Upper lobe of right lung (tissue), 1 donor: ENCODE results near the gene ROPN1B. TPM values are rescaled to one million over a fixed set of nuclear protein-coding genes. Genes with fewer than 3 reads are reported as not detected.

Experiments
- ATAC-seq: fragments of 200-7000 bp; cut with Tn5 transposase; one replicate; pipeline ENCODE4 v1.9.1; 2020; ENCODE audit warnings: mild to moderate bottlenecking, moderate library complexity
- DNase-seq: peaks from one replicate; pipeline ENCODE4 v3.0.0-alpha.2; 2020
- H3K27ac ChIP-seq: fragments of 200-600 bp; one replicate; pipeline ENCODE4 v1.8.0; 2022
- H3K27me3 ChIP-seq: fragments of 200-600 bp; one replicate; pipeline ENCODE4 v1.8.0; 2022; ENCODE audit warnings: mild to moderate bottlenecking
- H3K36me3 ChIP-seq: fragments of 200-600 bp; one replicate; pipeline ENCODE4 v1.8.0; 2022
- H3K4me1 ChIP-seq: fragments of 200-600 bp; one replicate; pipeline ENCODE4 v1.8.0; 2022
- H3K4me3 ChIP-seq: fragments of 200-600 bp; one replicate; pipeline ENCODE4 v1.8.0; 2022; ENCODE audit warnings: mild to moderate bottlenecking
- H3K9me3 ChIP-seq: fragments of 200-600 bp; one replicate; pipeline ENCODE4 v1.8.0; 2022
- intact Hi-C: fragments of 100-400 bp; cut with DNase I; formaldehyde crosslinking; loops from one replicate; pipeline ENCODE4 v1.11.0; 2022
- total RNA-seq: library from RNA; stranded (reverse); fragmentation: NEBNext Ultra II Directional; extraction: Animal tissue kit (Norgen Biotek cat#: 25700); gene quantifications from one replicate; pipeline ENCODE4 v1.2.1, GENCODE V29; 2021
- TF ChIP-seq, protein P1 (sequence below): fragments of 200-600 bp; IDR thresholded peaks from one replicate; pipeline ENCODE4 v1.8.0; 2022; ENCODE audit warnings: antibody characterized with exemption
- donor health status: DM: no; HTN: yes; CAD: no; lungs with severe emphysema.

The ROPN1B gene
- total RNA-seq, 1 donor from 2014 or later = not detected

DNA sequence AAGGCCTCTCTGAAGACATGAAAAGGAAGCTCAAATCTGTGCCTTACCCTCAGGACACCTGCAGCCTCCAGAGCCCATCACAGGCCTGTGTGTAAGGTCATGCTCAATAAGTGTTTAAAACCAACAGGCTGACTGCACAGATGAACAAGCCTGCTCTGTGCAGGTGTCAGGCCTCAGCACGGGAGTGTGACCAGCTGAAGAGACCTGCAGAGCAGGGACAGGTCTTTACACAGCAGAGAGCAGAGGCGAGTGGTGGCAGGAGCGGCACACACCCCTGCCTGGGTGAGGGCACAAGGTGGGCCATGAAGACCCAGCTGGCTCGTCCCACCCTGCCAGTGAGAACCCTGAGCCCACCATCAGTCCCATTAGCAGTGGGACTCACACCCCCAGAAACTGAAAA lies 56.9 kb downstream of the ROPN1B start:
- peak; percentile 15 for ATAC-seq
- no peaks in the 10 kb centered on the region for H3K27me3 ChIP-seq
- TF ChIP-seq, protein P1, sequence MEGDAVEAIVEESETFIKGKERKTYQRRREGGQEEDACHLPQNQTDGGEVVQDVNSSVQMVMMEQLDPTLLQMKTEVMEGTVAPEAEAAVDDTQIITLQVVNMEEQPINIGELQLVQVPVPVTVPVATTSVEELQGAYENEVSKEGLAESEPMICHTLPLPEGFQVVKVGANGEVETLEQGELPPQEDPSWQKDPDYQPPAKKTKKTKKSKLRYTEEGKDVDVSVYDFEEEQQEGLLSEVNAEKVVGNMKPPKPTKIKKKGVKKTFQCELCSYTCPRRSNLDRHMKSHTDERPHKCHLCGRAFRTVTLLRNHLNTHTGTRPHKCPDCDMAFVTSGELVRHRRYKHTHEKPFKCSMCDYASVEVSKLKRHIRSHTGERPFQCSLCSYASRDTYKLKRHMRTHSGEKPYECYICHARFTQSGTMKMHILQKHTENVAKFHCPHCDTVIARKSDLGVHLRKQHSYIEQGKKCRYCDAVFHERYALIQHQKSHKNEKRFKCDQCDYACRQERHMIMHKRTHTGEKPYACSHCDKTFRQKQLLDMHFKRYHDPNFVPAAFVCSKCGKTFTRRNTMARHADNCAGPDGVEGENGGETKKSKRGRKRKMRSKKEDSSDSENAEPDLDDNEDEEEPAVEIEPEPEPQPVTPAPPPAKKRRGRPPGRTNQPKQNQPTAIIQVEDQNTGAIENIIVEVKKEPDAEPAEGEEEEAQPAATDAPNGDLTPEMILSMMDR = no peak
- H3K27ac ChIP-seq = no peak overlapping the region
- H3K4me3 ChIP-seq = no peak overlapping the region
- H3K4me1 ChIP-seq = no peaks in the 10 kb centered on the region
- intact Hi-C loops = no loop called here
- DNase-seq = peak; percentile 52
- H3K36me3 ChIP-seq = peaks cover 4% of the 10 kb centered on the region
- peaks cover 7% of the 10 kb centered on the region for H3K9me3 ChIP-seq

DNA sequence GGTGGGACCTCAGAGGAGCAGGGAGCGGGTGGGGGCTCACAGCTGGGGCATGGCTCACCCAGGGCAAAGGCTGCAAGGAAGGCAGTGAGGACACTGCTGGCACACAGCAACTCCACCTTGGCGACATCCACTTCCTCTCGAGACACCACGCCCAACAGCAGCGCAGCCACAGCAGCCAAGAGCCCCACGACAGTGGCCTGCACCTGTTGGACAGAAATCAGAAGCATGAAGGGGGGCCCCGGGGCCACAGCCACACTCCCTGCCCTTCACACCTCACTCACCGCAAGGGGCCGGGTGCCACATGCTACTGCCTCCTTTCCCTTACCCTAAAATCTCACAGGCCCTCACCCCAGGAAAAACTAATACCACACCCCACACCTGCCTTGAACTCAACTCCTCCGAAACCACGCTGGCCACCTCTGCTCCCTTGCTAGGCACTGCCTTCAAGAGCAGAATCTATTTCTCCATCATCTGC lies 57.3 kb downstream of the ROPN1B start:
- Histone ChIP-seq H3K9me3 (peaks cover 7% of the 10 kb centered on the region), H3K4me1 (no peaks in the 10 kb centered on the region), H3K27ac (no peak overlapping the region), H3K4me3 (no peak overlapping the region), H3K27me3 (no peaks in the 10 kb centered on the region), H3K36me3 (peaks cover 4% of the 10 kb centered on the region)
- intact Hi-C loops = no loop called here
- TF ChIP-seq, protein P1 = no peak
- ATAC-seq = peak; percentile 6
- peak; percentile 52 for DNase-seq

DNA sequence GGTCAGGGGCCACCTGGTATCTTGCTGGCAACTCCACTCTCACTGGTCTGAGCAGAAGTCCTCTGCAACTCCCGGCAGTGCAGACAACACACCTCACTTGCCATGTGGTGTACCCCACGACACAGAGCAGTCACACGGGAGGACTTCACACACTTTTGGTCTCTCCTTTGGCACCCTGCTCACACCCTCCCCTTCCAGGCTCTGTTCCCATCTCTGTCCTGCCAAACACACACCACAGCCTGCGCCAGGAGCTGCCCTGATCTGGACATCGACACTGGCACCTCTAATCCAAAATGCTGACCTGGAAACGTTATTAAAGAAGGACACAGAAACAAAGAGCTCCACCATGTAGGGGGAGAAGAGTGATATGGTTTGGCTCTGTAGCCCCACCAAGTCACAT lies 57.8 kb downstream of the ROPN1B start:
- TF ChIP-seq, protein P1 = no peak
- DNase-seq (peak; percentile 44), ATAC-seq (no peak)
- H3K27ac ChIP-seq = no peak overlapping the region
- no peaks in the 10 kb centered on the region for H3K27me3 ChIP-seq
- peaks cover 7% of the 10 kb centered on the region for H3K9me3 ChIP-seq
- H3K4me3 ChIP-seq = no peak overlapping the region
- intact Hi-C loops = no loop called here
- peaks cover 4% of the 10 kb centered on the region for H3K36me3 ChIP-seq
- H3K4me1 ChIP-seq = no peaks in the 10 kb centered on the region

DNA sequence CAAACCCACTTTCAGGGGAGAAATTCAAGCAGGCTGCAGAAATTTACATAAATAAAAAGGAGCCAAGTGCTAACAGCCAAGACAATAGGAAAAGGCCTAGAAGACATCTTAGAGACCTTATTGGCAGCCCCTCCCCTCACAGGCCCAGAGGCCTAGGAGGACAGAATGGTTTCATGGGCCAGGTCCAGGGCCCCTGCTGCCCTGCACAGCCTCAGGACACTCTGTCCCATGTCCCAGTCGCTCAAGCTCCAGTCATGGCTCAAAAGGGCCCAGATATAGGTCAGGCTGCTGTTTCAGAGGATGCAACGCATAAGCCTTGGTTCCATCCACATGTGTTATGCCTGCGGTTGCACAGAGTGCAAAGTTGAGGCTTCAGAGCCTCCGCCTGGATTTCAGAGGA lies 59.1 kb downstream of the ROPN1B start:
- Histone ChIP-seq H3K4me3 (no peak overlapping the region), H3K27me3 (no peaks in the 10 kb centered on the region), H3K27ac (no peak overlapping the region), H3K4me1 (no peaks in the 10 kb centered on the region), H3K36me3 (peaks cover 4% of the 10 kb centered on the region), H3K9me3 (peaks cover 7% of the 10 kb centered on the region)
- DNase-seq = no peak
- intact Hi-C loops = no loop called here
- TF ChIP-seq, protein P1 = no peak
- ATAC-seq = no peak

DNA sequence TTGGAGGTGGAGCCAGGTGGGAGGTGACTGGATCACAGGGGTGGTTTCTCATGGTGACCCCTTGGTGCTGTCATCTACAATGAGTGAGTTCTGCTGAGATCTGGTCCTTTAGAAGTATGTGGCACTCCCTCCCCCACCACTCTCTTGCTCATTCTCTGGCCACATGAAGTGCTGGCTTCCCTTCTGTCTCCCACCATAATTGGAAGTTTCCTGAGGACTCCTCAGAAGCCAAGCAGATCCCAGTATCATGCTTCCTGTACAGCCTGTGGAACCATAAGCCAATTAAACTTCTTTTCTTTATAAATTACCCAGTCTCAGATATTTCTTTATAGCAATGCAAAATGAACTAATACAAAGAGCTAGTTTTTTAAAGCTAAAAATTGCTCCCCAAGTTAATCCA lies 60.3 kb downstream of the ROPN1B start:
- H3K4me3 ChIP-seq = no peak overlapping the region
- H3K4me1 ChIP-seq = no peaks in the 10 kb centered on the region
- H3K27me3 ChIP-seq = no peaks in the 10 kb centered on the region
- H3K27ac ChIP-seq = no peak overlapping the region
- DNase-seq = no peak
- no peak for ATAC-seq
- H3K36me3 ChIP-seq = peaks cover 4% of the 10 kb centered on the region
- TF ChIP-seq, protein P1 = no peak
- peaks cover 7% of the 10 kb centered on the region for H3K9me3 ChIP-seq
- intact Hi-C loops = no loop called here

DNA sequence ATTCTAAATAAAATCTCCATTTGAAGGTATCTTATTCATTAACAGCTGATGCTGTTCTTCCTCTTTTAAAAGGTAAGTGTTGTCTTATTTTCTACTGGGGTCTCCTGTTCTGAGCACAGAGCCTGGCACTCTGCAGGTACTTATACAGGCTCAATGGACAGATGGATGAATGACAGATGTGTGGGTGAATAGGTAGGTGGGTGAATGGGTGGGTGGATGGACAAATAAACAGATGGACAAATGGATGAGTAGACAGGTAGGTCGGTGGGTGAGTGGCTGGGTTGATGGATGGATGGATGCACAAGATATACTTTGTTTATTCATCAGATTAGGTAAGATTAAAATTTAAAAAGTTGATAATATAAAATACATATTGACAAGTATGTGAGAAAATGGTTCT lies 61.5 kb downstream of the ROPN1B start:
- Histone ChIP-seq H3K27ac (no peak overlapping the region), H3K4me1 (no peaks in the 10 kb centered on the region), H3K9me3 (peaks cover 7% of the 10 kb centered on the region), H3K27me3 (no peaks in the 10 kb centered on the region), H3K36me3 (peaks cover 4% of the 10 kb centered on the region), H3K4me3 (no peak overlapping the region)
- no peak for ATAC-seq
- no peak for DNase-seq
- intact Hi-C loops = no loop called here
- TF ChIP-seq, protein P1 = no peak
